Mucosa of descending colon (tissue), 3 donors: ENCODE measurements around the gene ENPP6. TPM values are rescaled to one million over a fixed set of nuclear protein-coding genes. Genes with fewer than 3 reads are reported as not detected.

Experiments used
- ATAC-seq: fragments of 200-7000 bp; cut with Tn5 transposase; one replicate; pipeline ENCODE4 v1.9.1; 2020; ENCODE audit warnings: mild to moderate bottlenecking, moderate library complexity
- DNase-seq, 3 donors: peaks; one replicate each; pipeline ENCODE4 v3.0.0-alpha.2; 2020
- H3K36me3 ChIP-seq: fragments of 200-600 bp; one replicate; pipeline ENCODE4 v1.8.0; 2021; ENCODE audit warnings: low read depth, mild to moderate bottlenecking
- H3K4me1 ChIP-seq: fragments of 200-600 bp; one replicate; pipeline ENCODE4 v1.8.0; 2021; ENCODE audit warnings: low read depth, mild to moderate bottlenecking
- H3K4me3 ChIP-seq: fragments of 200-600 bp; one replicate; pipeline ENCODE4 v1.8.0; 2021; ENCODE audit warnings: mild to moderate bottlenecking
- H3K9me3 ChIP-seq: fragments of 200-600 bp; one replicate; pipeline ENCODE4 v1.8.0; 2021; ENCODE audit warnings: mild to moderate bottlenecking
- CTCF ChIP-seq: fragments of 200-600 bp; IDR thresholded peaks from one replicate; pipeline ENCODE4 v1.8.0; 2022; ENCODE audit warnings: antibody characterized with exemption, mild to moderate bottlenecking
- intact Hi-C, 2 donors: fragments of 100-400 bp; cut with DNase I in 1 of 2; cut with micrococcal nuclease in 1 of 2; formaldehyde crosslinking; loops; one replicate each; pipeline versions ENCODE4 v1.11.0 to v1.11.1; 2022; cut with DNase I, micrococcal nuclease
- total RNA-seq, 3 donors: library from RNA; stranded (reverse); fragmentation: NEBNext Ultra II Directional in 2 of 3; extraction: Animal tissue kit (Norgen Biotek cat#: 25700) in 2 of 3; gene quantifications; one replicate each; pipeline versions ENCODE4 v1.2.1 to v1.2.4, GENCODE V29; 2021 to 2023
- donor health status: DM: no; HTN: no; CAD: no; lungs with moderate emphysema.
- donor health status: DM: no; HTN: no; CAD: no.
- donor health status: DM: no; HTN: yes; CAD: no.

ENPP6 gene
- total RNA-seq, 3 donors from 2014 or later = 0.35 to 0.57 (median 0.43) TPM

- Histone ChIP-seq H3K36me3 (no peaks in the 10 kb centered on the region), H3K9me3 (no peaks in the 10 kb centered on the region), H3K4me1 (no peaks in the 10 kb centered on the region), H3K4me3 (no peak overlapping the region)
- DNase-seq (no peak), ATAC-seq (no peak)
- TF ChIP-seq CTCF = no peak
- intact Hi-C loops = no loop called here
Observed at GRCh38 chr4:184232975-184233374, 15.3 kb upstream of the ENPP6 start.

- DNase-seq = no peak
- H3K36me3 ChIP-seq = no peaks in the 10 kb centered on the region
- peak; percentile 38 for ATAC-seq
- intact Hi-C loops = no loop called here
- H3K4me3 ChIP-seq = no peak overlapping the region
- no peaks in the 10 kb centered on the region for H3K9me3 ChIP-seq
- H3K4me1 ChIP-seq = no peaks in the 10 kb centered on the region
- TF ChIP-seq CTCF = no peak
Observed at GRCh38 chr4:184232202-184232601, 14.5 kb upstream of the ENPP6 start.

GRCh38 chr4:184231573-184231972 is 13.9 kb upstream of the ENPP6 start:
- TF ChIP-seq CTCF = no peak
- Histone ChIP-seq H3K4me1 (no peaks in the 10 kb centered on the region), H3K36me3 (no peaks in the 10 kb centered on the region), H3K9me3 (no peaks in the 10 kb centered on the region), H3K4me3 (no peak overlapping the region)
- ATAC-seq = no peak
- no peak for DNase-seq
- intact Hi-C loops = no loop called here

GRCh38 chr4:184228056-184228705 is 10.5 kb upstream of the ENPP6 start:
- no peak for TF ChIP-seq CTCF
- ATAC-seq = no peak
- Histone ChIP-seq H3K36me3 (no peaks in the 10 kb centered on the region), H3K9me3 (peaks cover 2% of the 10 kb centered on the region), H3K4me3 (no peak overlapping the region), H3K4me1 (no peaks in the 10 kb centered on the region)
- no peak for DNase-seq
- intact Hi-C loops = no loop called here

- intact Hi-C loops = no loop called here
- H3K9me3 ChIP-seq = no peaks in the 10 kb centered on the region
- DNase-seq = no peak
Observed at GRCh38 chr4:184216515-184216914, 1.2 kb downstream of the ENPP6 start.

More at GRCh38 chr4:184216515-184216914, 1.2 kb downstream of the ENPP6 start:
- ATAC-seq = no peak
- Histone ChIP-seq H3K4me1 (no peaks in the 10 kb centered on the region), H3K36me3 (no peaks in the 10 kb centered on the region), H3K4me3 (no peak overlapping the region)
- no peak for TF ChIP-seq CTCF
